ENCODE measurements around the gene SLC6A9. TPM values are rescaled to one million over a fixed set of nuclear protein-coding genes. Genes with fewer than 3 reads are reported as not detected.

SLC6A9 gene
- total RNA-seq, 5 donors from 2014 or later (not counting 1 experiment from before 2014, with no cell fraction given) = 1.4 to 8.2 (median 6.3) TPM; not detected in 1

- POLR2A ChIA-PET = no interaction called here
- no peaks in the 10 kb centered on the region for H3K9me3 Mint-ChIP-seq
- ATAC-seq (replicated peaks in 1 of 4) (no peak), DNase-seq (no peak)
- H3K36me3 Mint-ChIP-seq = no peaks in the 10 kb centered on the region
- H3K4me3 ChIP-seq (ENCODE audit: control insufficient read depth in 1 of 2, extremely low read depth in 1 of 2, low read length in 1 of 2) = no peak overlapping the region
- H3K27me3 Mint-ChIP-seq = no peaks in the 10 kb centered on the region
- CTCF ChIA-PET = no interaction called here
- 92% methylated on average over 4 of the region's 8 CpGs for WGBS (ENCODE audit: insufficient coverage)
- H3K9me3 ChIP-seq = no peaks in the 10 kb centered on the region
- H3K4me1 Mint-ChIP-seq = no peaks in the 10 kb centered on the region
- H3K4me1 ChIP-seq (ENCODE audit: control insufficient read depth in 1 of 2, extremely low read depth in 1 of 2, insufficient read depth in 2 of 2, low read length in 2 of 2) = no peaks in the 10 kb centered on the region
- H3K4me3 Mint-ChIP-seq = no peak overlapping the region
- H3K36me3 ChIP-seq (ENCODE audit: control insufficient read depth in 2 of 2, extremely low read depth in 1 of 2, insufficient read depth in 1 of 2, low read length in 1 of 2) = no peaks in the 10 kb centered on the region
- no peak overlapping the region for H3K27ac ChIP-seq (ENCODE audit: low read length)
- peaks cover 0 to 10% of the 10 kb centered on the region in 2 experiments for H3K27me3 ChIP-seq (replicated peaks in 1 of 2; ENCODE audit: control insufficient read depth in 2 of 2, extremely low read depth in 1 of 2, insufficient read depth in 2 of 2, low read length in 1 of 2)
- no peak overlapping the region for H3K27ac Mint-ChIP-seq
These were observed 29.1 kb downstream of the SLC6A9 start for GRCh38 chr1:44002165-44002564.

- CTCF ChIA-PET = no interaction called here
- peaks cover 0 to 6% of the 10 kb centered on the region in 2 experiments for H3K27me3 ChIP-seq (replicated peaks in 1 of 2; ENCODE audit: control insufficient read depth in 2 of 2, extremely low read depth in 1 of 2, insufficient read depth in 2 of 2, low read length in 1 of 2)
- H3K9me3 ChIP-seq = no peaks in the 10 kb centered on the region
- WGBS (ENCODE audit: insufficient coverage) = 81% methylated on average over 7 of the region's 8 CpGs
- DNase-seq = no peak
- H3K36me3 ChIP-seq (ENCODE audit: control insufficient read depth in 2 of 2, extremely low read depth in 1 of 2, insufficient read depth in 1 of 2, low read length in 1 of 2) = no peaks in the 10 kb centered on the region
- Mint-ChIP-seq H3K4me1 (no peaks in the 10 kb centered on the region), H3K9me3 (no peaks in the 10 kb centered on the region), H3K4me3 (no peak overlapping the region), H3K27me3 (no peaks in the 10 kb centered on the region), H3K27ac (no peak overlapping the region), H3K36me3 (no peaks in the 10 kb centered on the region)
- no peaks in the 10 kb centered on the region for H3K4me1 ChIP-seq (ENCODE audit: control insufficient read depth in 1 of 2, extremely low read depth in 1 of 2, insufficient read depth in 2 of 2, low read length in 2 of 2)
- no peak for ATAC-seq (replicated peaks in 1 of 4)
- no peak overlapping the region for H3K4me3 ChIP-seq (ENCODE audit: control insufficient read depth in 1 of 2, extremely low read depth in 1 of 2, low read length in 1 of 2)
- POLR2A ChIA-PET = no interaction called here
- no peak overlapping the region for H3K27ac ChIP-seq (ENCODE audit: low read length)
These were observed 31.1 kb downstream of the SLC6A9 start for GRCh38 chr1:44000122-44000665.

GRCh38 chr1:43999455-43999854 lies 31.8 kb downstream of the SLC6A9 start:
- H3K27ac Mint-ChIP-seq = no peak overlapping the region
- no peak for ATAC-seq (replicated peaks in 1 of 4)
- H3K4me3 Mint-ChIP-seq = no peak overlapping the region
- no peaks in the 10 kb centered on the region for H3K36me3 Mint-ChIP-seq
- no peaks in the 10 kb centered on the region for H3K27me3 Mint-ChIP-seq
- H3K9me3 Mint-ChIP-seq = no peaks in the 10 kb centered on the region
- Histone ChIP-seq H3K9me3 (no peaks in the 10 kb centered on the region), H3K4me1 (ENCODE audit: control insufficient read depth in 1 of 2, extremely low read depth in 1 of 2, insufficient read depth in 2 of 2, low read length in 2 of 2) (no peaks in the 10 kb centered on the region), H3K27me3 (replicated peaks in 1 of 2; ENCODE audit: control insufficient read depth in 2 of 2, extremely low read depth in 1 of 2, insufficient read depth in 2 of 2, low read length in 1 of 2) (peaks cover 0 to 6% of the 10 kb centered on the region in 2 experiments), H3K4me3 (ENCODE audit: control insufficient read depth in 1 of 2, extremely low read depth in 1 of 2, low read length in 1 of 2) (no peak overlapping the region), H3K36me3 (ENCODE audit: control insufficient read depth in 2 of 2, extremely low read depth in 1 of 2, insufficient read depth in 1 of 2, low read length in 1 of 2) (no peaks in the 10 kb centered on the region), H3K27ac (ENCODE audit: low read length) (no peak overlapping the region)
- no peak for DNase-seq
- WGBS (ENCODE audit: insufficient coverage) = 95% methylated on average over 8 of the region's 8 CpGs
- POLR2A ChIA-PET = no interaction called here
- H3K4me1 Mint-ChIP-seq = no peaks in the 10 kb centered on the region
- CTCF ChIA-PET = interaction anchor here in 1 of 2 donors (0.7 kb wide), 1 partner anchor 16 kb away, joined by 4 read pairs; no protein-coding TSS in a partner anchor

GRCh38 chr1:43998000-43998378 lies 33.3 kb downstream of the SLC6A9 start:
- no peak overlapping the region for H3K4me3 ChIP-seq (ENCODE audit: control insufficient read depth in 1 of 2, extremely low read depth in 1 of 2, low read length in 1 of 2)
- H3K27ac ChIP-seq (ENCODE audit: low read length) = no peak overlapping the region
- no peaks in the 10 kb centered on the region for H3K36me3 Mint-ChIP-seq
- 88% methylated on average over 8 of the region's 11 CpGs for WGBS (ENCODE audit: insufficient coverage)
- DNase-seq (no peak), ATAC-seq (replicated peaks in 1 of 4) (no peak)
- H3K4me1 Mint-ChIP-seq = no peaks in the 10 kb centered on the region
- H3K9me3 ChIP-seq = no peaks in the 10 kb centered on the region
- H3K4me3 Mint-ChIP-seq = no peak overlapping the region
- no peaks in the 10 kb centered on the region for H3K9me3 Mint-ChIP-seq
- H3K36me3 ChIP-seq (ENCODE audit: control insufficient read depth in 2 of 2, extremely low read depth in 1 of 2, insufficient read depth in 1 of 2, low read length in 1 of 2) = no peaks in the 10 kb centered on the region
- CTCF ChIA-PET = interaction anchor here in 1 of 2 donors (0.5 kb wide), 1 partner anchor 44 kb away, joined by 3 read pairs; no protein-coding TSS in a partner anchor
- POLR2A ChIA-PET = no interaction called here
- peaks cover 0 to 6% of the 10 kb centered on the region in 2 experiments for H3K27me3 ChIP-seq (replicated peaks in 1 of 2; ENCODE audit: control insufficient read depth in 2 of 2, extremely low read depth in 1 of 2, insufficient read depth in 2 of 2, low read length in 1 of 2)
- no peaks in the 10 kb centered on the region for H3K27me3 Mint-ChIP-seq
- H3K27ac Mint-ChIP-seq = no peak overlapping the region
- no peaks in the 10 kb centered on the region for H3K4me1 ChIP-seq (ENCODE audit: control insufficient read depth in 1 of 2, extremely low read depth in 1 of 2, insufficient read depth in 2 of 2, low read length in 2 of 2)

GRCh38 chr1:43997295-43997999 lies 33.8 kb downstream of the SLC6A9 start:
- Histone ChIP-seq H3K36me3 (ENCODE audit: control insufficient read depth in 2 of 2, extremely low read depth in 1 of 2, insufficient read depth in 1 of 2, low read length in 1 of 2) (no peaks in the 10 kb centered on the region), H3K27ac (ENCODE audit: low read length) (no peak overlapping the region), H3K4me3 (ENCODE audit: control insufficient read depth in 1 of 2, extremely low read depth in 1 of 2, low read length in 1 of 2) (no peak overlapping the region), H3K9me3 (no peaks in the 10 kb centered on the region), H3K27me3 (replicated peaks in 1 of 2; ENCODE audit: control insufficient read depth in 2 of 2, extremely low read depth in 1 of 2, insufficient read depth in 2 of 2, low read length in 1 of 2) (peaks cover 0 to 6% of the 10 kb centered on the region in 2 experiments), H3K4me1 (ENCODE audit: control insufficient read depth in 1 of 2, extremely low read depth in 1 of 2, insufficient read depth in 2 of 2, low read length in 2 of 2) (peaks cover 0 to 4% of the 10 kb centered on the region in 2 experiments)
- H3K4me1 Mint-ChIP-seq = peaks cover 4 to 5% (median 5%) of the 10 kb centered on the region in 3 donors
- no peak overlapping the region for H3K27ac Mint-ChIP-seq
- WGBS (ENCODE audit: insufficient coverage) = 88% methylated on average over 18 of the region's 22 CpGs
- ChIA-PET POLR2A (no interaction called here), CTCF (interaction anchor here in 1 of 2 donors (0.5 kb wide), 1 partner anchor 1308 kb away, joined by 5 read pairs; no protein-coding TSS in a partner anchor)
- H3K27me3 Mint-ChIP-seq = no peaks in the 10 kb centered on the region
- DNase-seq (no peak), ATAC-seq (replicated peaks in 1 of 4) (no peak)
- no peaks in the 10 kb centered on the region for H3K9me3 Mint-ChIP-seq
- no peaks in the 10 kb centered on the region for H3K36me3 Mint-ChIP-seq
- H3K4me3 Mint-ChIP-seq = no peak overlapping the region

GRCh38 chr1:43996733-43997115 lies 34.5 kb downstream of the SLC6A9 start:
- CTCF ChIA-PET = no interaction called here
- Mint-ChIP-seq H3K4me1 (peaks cover 10 to 12% (median 11%) of the 10 kb centered on the region in 3 donors), H3K27me3 (no peaks in the 10 kb centered on the region), H3K36me3 (no peaks in the 10 kb centered on the region), H3K27ac (no peak overlapping the region), H3K9me3 (no peaks in the 10 kb centered on the region), H3K4me3 (no peak overlapping the region)
- H3K4me1 ChIP-seq (ENCODE audit: control insufficient read depth in 1 of 2, extremely low read depth in 1 of 2, insufficient read depth in 2 of 2, low read length in 2 of 2) = peaks cover 2 to 12% of the 10 kb centered on the region in 2 experiments
- no peaks in the 10 kb centered on the region for H3K9me3 ChIP-seq
- DNase-seq = no peak
- H3K36me3 ChIP-seq (ENCODE audit: control insufficient read depth in 2 of 2, extremely low read depth in 1 of 2, insufficient read depth in 1 of 2, low read length in 1 of 2) = no peaks in the 10 kb centered on the region
- POLR2A ChIA-PET = no interaction called here
- no peak overlapping the region for H3K27ac ChIP-seq (ENCODE audit: low read length)
- H3K4me3 ChIP-seq (ENCODE audit: control insufficient read depth in 1 of 2, extremely low read depth in 1 of 2, low read length in 1 of 2) = no peak overlapping the region
- 75% methylated on average over 2 of the region's 6 CpGs for WGBS (ENCODE audit: insufficient coverage)
- no peak for ATAC-seq (replicated peaks in 1 of 4)
- H3K27me3 ChIP-seq (replicated peaks in 1 of 2; ENCODE audit: control insufficient read depth in 2 of 2, extremely low read depth in 1 of 2, insufficient read depth in 2 of 2, low read length in 1 of 2) = peaks cover 0 to 6% of the 10 kb centered on the region in 2 experiments
